Brain microvascular endothelial cell (primary cell): Measurements from ENCODE around the gene MYL6.

ENCODE experiments used
- DNase-seq: peaks from one replicate; pipeline ENCODE4 v3.0.0-alpha.2; 2020
- H3K27ac ChIP-seq: fragments of 250-450 bp; sonication (Bioruptor Pico); 2 replicates; pipeline ENCODE4 v1.5.1; 2020; ENCODE audit warnings: mild to moderate bottlenecking, moderate library complexity
- H3K27me3 ChIP-seq: fragments of 250-450 bp; sonication (Bioruptor Pico); replicated peaks from 2 replicates; pipeline ENCODE4 v1.5.1; 2020; ENCODE audit warnings: mild to moderate bottlenecking
- H3K36me3 ChIP-seq: fragments of 250-450 bp; sonication (Bioruptor Pico); replicated peaks from 2 replicates; pipeline ENCODE4 v1.5.1; 2020; ENCODE audit warnings: mild to moderate bottlenecking
- H3K4me3 ChIP-seq: 2 replicates; pipeline ENCODE4 v1.5.1; 2011; ENCODE audit warnings: low read depth, mild to moderate bottlenecking, control low read depth, low read length, moderate library complexity
- in situ Hi-C: cut with HindIII; loops from 2 replicates; pipeline ENCODE4 v1.10.0; 2017; ENCODE audit warnings: low sequenced_read_pairs, low pct_ligation_motif_present
- TF ChIP-seq, protein P1 (sequence below): IDR thresholded peaks from 2 replicates; pipeline ENCODE4 v1.5.1; 2011; ENCODE audit warnings: low read depth, mild to moderate bottlenecking, moderate library complexity, low read length, control low read depth, inconsistent platforms; ENCODE audit errors: missing control alignments

Gene MYL6

DNA sequence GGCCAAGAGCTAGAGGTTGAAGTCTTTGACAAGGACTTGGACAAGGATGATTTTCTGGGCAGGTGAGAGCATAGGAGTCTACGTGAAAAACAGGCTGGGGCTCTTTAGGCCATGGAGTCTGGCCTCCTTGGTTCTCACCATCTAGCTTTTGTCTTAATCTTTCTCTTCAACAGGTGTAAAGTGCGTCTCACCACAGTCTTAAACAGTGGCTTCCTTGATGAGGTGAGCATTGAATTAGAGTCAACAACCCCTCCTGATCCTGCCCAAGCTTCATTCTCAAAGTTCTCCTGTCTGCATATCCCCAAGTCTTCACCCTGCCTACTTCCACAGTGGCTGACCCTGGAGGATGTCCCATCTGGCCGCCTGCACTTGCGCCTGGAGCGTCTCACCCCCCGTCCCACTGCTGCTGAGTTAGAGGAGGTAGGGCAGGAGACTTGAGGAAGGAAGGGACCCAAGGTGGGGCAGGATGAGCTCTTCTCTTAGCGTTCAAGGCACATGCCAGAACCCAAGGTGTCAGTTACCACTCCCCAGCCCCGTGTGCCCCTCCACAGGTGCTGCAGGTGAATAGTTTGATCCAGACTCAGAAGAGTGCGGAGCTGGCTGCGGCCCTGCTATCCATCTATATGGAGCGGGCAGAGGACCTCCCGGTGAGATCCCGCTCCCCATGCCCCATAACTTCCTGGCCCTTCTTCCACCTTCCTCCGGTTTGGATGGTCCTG is 20.1 kb upstream of the MYL6 start:
- Histone ChIP-seq H3K4me3 (no peak overlapping the region), H3K27ac (no peak overlapping the region), H3K36me3 (peaks cover 72% of the 10 kb centered on the region), H3K27me3 (no peaks in the 10 kb centered on the region)
- DNase-seq = no peak
- TF ChIP-seq, protein P1, sequence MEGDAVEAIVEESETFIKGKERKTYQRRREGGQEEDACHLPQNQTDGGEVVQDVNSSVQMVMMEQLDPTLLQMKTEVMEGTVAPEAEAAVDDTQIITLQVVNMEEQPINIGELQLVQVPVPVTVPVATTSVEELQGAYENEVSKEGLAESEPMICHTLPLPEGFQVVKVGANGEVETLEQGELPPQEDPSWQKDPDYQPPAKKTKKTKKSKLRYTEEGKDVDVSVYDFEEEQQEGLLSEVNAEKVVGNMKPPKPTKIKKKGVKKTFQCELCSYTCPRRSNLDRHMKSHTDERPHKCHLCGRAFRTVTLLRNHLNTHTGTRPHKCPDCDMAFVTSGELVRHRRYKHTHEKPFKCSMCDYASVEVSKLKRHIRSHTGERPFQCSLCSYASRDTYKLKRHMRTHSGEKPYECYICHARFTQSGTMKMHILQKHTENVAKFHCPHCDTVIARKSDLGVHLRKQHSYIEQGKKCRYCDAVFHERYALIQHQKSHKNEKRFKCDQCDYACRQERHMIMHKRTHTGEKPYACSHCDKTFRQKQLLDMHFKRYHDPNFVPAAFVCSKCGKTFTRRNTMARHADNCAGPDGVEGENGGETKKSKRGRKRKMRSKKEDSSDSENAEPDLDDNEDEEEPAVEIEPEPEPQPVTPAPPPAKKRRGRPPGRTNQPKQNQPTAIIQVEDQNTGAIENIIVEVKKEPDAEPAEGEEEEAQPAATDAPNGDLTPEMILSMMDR = no peak
- in situ Hi-C loops = no loop called here

DNA sequence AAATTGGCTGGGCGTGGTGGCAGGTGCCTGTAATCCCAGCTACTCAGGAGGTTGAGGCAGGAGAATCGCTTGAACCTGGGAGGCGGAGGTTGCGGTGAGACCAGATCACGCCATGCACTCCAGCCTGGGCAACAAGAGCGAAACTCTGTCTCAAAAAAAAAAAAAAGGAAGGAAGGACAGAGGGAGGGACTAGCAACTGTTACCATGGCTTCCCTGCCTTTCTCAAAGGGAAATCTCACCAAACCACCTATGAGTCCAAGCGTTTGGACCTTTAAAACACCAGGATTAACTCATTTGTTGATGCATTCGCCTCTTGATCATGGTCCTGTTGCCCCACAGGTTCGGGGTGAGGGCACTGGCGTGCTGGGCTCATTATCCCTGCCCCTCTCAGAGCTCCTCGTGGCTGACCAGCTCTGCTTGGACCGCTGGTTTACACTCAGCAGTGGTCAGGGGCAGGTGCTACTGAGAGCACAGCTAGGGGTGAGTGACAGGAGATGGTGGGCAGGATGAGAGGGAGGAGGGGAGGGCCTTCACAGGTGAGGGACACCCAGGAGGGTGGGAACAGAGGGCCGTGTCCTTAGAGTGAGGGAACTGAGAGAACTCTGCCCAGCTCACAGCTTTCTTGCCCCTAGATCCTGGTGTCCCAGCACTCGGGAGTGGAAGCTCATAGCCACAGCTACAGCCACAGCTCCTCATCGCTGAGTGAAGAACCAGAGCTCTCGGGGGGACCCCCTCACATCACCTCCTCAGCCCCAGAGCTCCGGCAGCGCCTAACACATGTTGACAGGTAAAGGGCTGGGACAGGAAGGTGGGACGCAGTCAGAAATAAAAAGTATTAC is 16.0 kb upstream of the MYL6 start:
- TF ChIP-seq, protein P1 = no peak
- in situ Hi-C loops = no loop called here
- no peak for DNase-seq
- Histone ChIP-seq H3K27ac (no peak overlapping the region), H3K27me3 (no peaks in the 10 kb centered on the region), H3K36me3 (peaks cover 63% of the 10 kb centered on the region), H3K4me3 (no peak overlapping the region)

DNA sequence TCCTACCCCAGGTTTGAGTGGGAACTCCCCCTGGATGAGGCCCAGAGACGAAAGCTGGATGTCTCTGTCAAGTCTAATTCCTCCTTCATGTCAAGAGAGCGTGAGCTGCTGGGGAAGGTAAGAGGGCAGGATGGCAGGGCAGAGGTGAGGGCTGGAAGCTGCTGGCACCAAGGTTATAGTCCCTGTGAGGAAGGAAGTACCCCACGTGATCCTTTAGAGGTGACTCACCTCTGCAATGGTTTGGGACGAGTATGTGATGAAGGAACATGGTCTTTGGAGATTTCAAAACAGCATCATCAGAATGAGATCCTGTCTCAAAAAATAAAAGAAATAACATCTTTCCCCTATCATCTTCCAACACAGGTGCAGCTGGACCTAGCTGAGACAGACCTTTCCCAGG is 14.9 kb upstream of the MYL6 start:
- Histone ChIP-seq H3K27me3 (no peaks in the 10 kb centered on the region), H3K36me3 (peaks cover 52% of the 10 kb centered on the region), H3K27ac (no peak overlapping the region), H3K4me3 (no peak overlapping the region)
- in situ Hi-C loops = no loop called here
- no peak for DNase-seq
- TF ChIP-seq, protein P1 = no peak

DNA sequence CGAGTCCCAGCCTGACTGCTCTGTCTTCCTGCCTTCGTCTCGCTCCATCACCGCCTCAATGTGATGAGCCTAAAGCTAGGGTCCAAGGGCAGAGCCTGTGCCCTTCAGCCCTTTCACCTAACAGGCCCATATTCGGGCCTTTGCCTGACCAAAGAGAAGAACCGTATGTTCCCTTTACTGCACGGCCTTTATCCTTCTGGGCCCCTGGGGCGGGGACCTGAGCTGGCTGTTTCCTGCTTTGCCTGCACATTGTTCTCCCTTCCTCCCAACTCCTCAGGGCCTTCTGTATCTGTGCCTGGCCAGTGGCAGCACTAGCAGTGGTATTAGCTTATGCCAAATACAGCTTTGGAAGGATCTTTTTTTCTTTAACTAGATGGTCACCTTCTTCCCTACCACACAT is 14.3 kb upstream of the MYL6 start:
- H3K36me3 ChIP-seq = peaks cover 46% of the 10 kb centered on the region
- no peaks in the 10 kb centered on the region for H3K27me3 ChIP-seq
- TF ChIP-seq, protein P1 = no peak
- H3K4me3 ChIP-seq = no peak overlapping the region
- in situ Hi-C loops = no loop called here
- DNase-seq = no peak
- no peak overlapping the region for H3K27ac ChIP-seq

DNA sequence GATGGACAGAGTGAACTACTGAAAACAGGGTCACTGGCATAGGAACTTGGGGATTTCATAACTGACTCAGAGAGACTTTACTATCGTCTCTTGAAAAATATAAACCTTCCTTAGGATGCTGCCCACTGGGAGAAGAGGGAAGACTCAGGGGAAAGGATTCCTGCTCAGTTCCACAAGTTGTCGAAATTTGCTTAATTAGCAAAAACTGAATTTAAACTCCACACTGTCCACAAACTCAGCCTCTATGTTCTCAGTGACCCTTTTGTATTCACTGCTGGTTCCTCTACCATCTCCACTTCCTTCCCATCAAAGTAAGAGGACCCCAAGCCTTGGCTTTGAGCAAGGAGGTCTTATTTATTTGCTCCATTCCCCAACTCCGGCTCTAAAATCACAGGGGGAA is 12.9 kb upstream of the MYL6 start:
- in situ Hi-C loops = no loop called here
- no peak overlapping the region for H3K4me3 ChIP-seq

More for the DNA sequence above, 12.9 kb upstream of the MYL6 start:
- no peak for DNase-seq
- Histone ChIP-seq H3K36me3 (peaks cover 35% of the 10 kb centered on the region), H3K27me3 (no peaks in the 10 kb centered on the region), H3K27ac (no peak overlapping the region)
- TF ChIP-seq, protein P1 = no peak
